Activated CD8-positive, alpha-beta T cell treated with anti-CD3 and anti-CD28 coated beads, Interleukin-2, amount 10 ng/mL, durations not matched to agents 7 days and 5 days (primary cell): ENCODE results near the gene ZNF507. TPM values are rescaled to one million over a fixed set of nuclear protein-coding genes. Genes with fewer than 3 reads are reported as not detected.

Experiments
- ATAC-seq: fragments of 150-1000 bp; cut with Tn5 transposase; one replicate; pipeline ENCODE4 v1.10.0; 2021; ENCODE audit warnings: moderate library complexity
- CTCF ChIA-PET: fragments of 350-600 bp; sonication (Branson Sonifier 250); formaldehyde crosslinking; loops from one replicate; lab custom pipeline; 2021; ENCODE audit warnings: antibody characterized with exemption; lab: Charles Lee
- POLR2A ChIA-PET: fragments of 350-600 bp; sonication (Branson Sonifier 250); formaldehyde crosslinking; loops from one replicate; lab custom pipeline; 2021; ENCODE audit warnings: antibody characterized with exemption; lab: Charles Lee
- DNase-seq: peaks from one replicate; pipeline ENCODE4 v3.0.0-alpha.2; 2020
- H3K27ac Mint-ChIP-seq: one replicate; pipeline ENCODE4 v1.8.0; 2021; ENCODE audit warnings: mild to moderate bottlenecking, mixed read lengths
- H3K27me3 Mint-ChIP-seq: one replicate; pipeline ENCODE4 v1.8.0; 2021; ENCODE audit warnings: low read depth, mixed read lengths
- H3K36me3 Mint-ChIP-seq: one replicate; pipeline ENCODE4 v1.8.0; 2021; ENCODE audit warnings: low read depth, mixed read lengths
- H3K4me1 Mint-ChIP-seq: one replicate; pipeline ENCODE4 v1.8.0; 2021; ENCODE audit warnings: low read depth, mixed read lengths
- H3K4me3 Mint-ChIP-seq: one replicate; pipeline ENCODE4 v1.8.0; 2021; ENCODE audit warnings: mild to moderate bottlenecking, mixed read lengths
- H3K9me3 Mint-ChIP-seq: one replicate; pipeline ENCODE4 v1.8.0; 2022; ENCODE audit warnings: mixed read lengths; ENCODE audit not compliant: insufficient read depth
- total RNA-seq, 2 experiments: library from RNA; stranded (reverse); gene quantifications; one replicate each; pipeline ENCODE4 v1.2.3, GENCODE V29; 2021

Gene ZNF507
- total RNA-seq, 2 experiments from 2014 or later, result 25.8 to 28.0 TPM

DNA sequence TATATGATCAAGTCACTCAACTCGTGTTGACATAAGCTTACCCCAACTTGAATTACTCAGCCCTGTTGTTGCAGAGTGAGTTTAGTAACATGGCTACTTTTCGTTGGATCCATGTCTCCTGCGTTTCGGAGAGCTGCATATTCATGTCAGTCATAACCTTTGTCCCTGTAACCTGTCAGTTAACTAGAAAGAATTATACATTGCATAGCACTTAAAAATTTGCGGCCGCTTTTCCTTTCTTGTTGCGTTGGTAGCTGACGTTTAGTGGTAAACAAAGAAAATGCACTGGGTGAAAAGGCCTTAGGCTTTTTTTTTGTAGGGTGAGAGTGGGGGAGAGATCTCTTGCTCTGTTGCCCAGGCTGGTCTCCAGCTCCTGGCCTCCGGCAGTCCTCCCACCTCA is 14.2 kb downstream of the ZNF507 start:
- Mint-ChIP-seq H3K27ac (no peak overlapping the region), H3K4me3 (no peak overlapping the region), H3K36me3 (peaks cover 68% of the 10 kb centered on the region), H3K9me3 (no peaks in the 10 kb centered on the region), H3K27me3 (no peaks in the 10 kb centered on the region), H3K4me1 (no peaks in the 10 kb centered on the region)
- CTCF ChIA-PET, result interaction anchor here (0.8 kb wide), 1 partner anchor 19 kb away, joined by 3 read pairs; no protein-coding TSS in a partner anchor
- ATAC-seq (no peak), DNase-seq (no peak)
- POLR2A ChIA-PET, result no interaction called here

DNA sequence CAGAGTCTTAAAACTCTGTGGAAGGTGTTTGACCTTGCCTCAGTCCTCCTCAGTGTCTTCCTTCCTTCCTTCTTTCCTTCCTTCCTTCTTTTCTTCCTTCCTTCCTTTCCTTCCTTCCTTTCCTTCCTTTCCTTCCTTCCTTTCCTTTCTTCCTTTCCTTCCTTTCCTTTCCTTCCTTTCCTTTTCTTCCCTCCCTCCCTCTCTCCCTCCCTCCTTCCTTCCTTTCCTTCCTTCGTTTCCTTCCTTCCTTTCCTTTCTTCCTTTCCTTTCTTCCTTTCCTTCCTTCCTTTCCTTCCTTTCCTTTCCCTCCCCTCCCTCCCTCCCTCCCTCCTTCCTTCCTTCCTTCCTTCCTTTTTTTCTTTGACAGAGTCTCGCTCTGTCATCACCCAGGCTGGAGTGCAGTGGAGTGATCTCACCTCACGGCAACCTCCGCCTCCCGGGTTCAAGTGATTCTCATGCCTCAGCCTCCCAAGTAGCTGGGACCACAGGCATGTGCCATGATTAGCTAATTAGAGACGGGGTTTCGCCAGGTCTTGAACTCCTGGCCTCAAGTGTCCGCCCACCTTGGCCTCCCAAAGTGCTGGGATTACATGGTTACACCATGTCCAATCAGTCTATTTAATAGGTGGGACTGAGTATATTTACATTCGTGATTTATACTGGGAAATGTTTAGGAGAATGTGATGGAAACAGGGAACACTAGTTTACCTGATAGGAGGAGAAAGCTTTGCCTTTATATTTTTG is 16.3 kb downstream of the ZNF507 start:
- ChIA-PET CTCF (no interaction called here), POLR2A (no interaction called here)
- Mint-ChIP-seq H3K27ac (no peak overlapping the region), H3K4me1 (no peaks in the 10 kb centered on the region), H3K36me3 (peaks cover 71% of the 10 kb centered on the region), H3K9me3 (no peaks in the 10 kb centered on the region), H3K4me3 (no peak overlapping the region), H3K27me3 (no peaks in the 10 kb centered on the region)
- DNase-seq (no peak), ATAC-seq (no peak)

DNA sequence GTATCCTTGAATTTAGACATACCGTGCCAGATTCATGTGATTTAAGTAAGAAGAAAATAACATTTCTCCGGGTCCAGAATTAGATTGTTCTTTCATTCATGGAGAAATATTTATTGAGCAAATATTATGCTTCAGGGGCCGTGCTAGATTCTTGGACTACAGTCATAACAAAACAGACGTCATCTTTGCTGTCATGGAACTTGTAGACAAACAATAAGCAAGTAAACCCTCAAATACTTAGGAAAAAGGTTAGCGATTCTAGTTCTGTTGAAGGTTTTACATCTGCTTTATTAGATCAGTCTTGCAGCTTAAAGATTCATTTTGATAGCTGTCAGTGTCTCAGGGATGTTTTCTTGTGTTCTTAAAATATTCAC is 16.9 kb downstream of the ZNF507 start:
- H3K27me3 Mint-ChIP-seq, result no peaks in the 10 kb centered on the region
- no peaks in the 10 kb centered on the region for H3K9me3 Mint-ChIP-seq
- H3K4me3 Mint-ChIP-seq, result no peak overlapping the region
- ATAC-seq, result no peak
- POLR2A ChIA-PET, result no interaction called here
- no peak overlapping the region for H3K27ac Mint-ChIP-seq
- CTCF ChIA-PET, result no interaction called here
- H3K36me3 Mint-ChIP-seq, result peaks cover 73% of the 10 kb centered on the region
- H3K4me1 Mint-ChIP-seq, result no peaks in the 10 kb centered on the region
- DNase-seq, result no peak

DNA sequence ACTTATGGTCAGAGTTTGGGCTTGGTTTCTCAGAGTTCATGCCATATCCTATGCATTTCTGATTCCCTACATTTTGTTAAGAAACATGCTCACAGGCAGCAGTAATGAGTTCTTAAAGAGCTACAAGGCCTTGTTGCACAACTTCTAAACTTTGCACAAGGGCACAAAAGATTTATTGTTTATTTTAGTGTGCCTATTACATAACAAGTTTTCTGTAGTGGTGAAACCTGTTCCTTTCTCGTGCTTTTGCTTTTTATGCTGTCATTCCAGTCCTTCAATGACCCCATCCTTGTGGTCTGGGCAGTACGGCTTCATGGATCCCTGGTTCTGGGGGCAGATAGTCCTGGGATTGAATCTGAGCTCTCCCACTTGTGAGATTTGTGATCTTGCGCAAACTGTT is 17.8 kb downstream of the ZNF507 start:
- Mint-ChIP-seq H3K9me3 (no peaks in the 10 kb centered on the region), H3K4me3 (no peak overlapping the region), H3K4me1 (no peaks in the 10 kb centered on the region), H3K36me3 (peaks cover 78% of the 10 kb centered on the region), H3K27me3 (no peaks in the 10 kb centered on the region), H3K27ac (no peak overlapping the region)
- ChIA-PET CTCF (no interaction called here), POLR2A (interaction anchor here (0.5 to 1.3 kb wide), 2 partner anchors 23 to 42 kb away, joined by 3 to 4 read pairs; partner anchors contain the start of gene DPY19L3)
- ATAC-seq, result no peak
- DNase-seq, result no peak

DNA sequence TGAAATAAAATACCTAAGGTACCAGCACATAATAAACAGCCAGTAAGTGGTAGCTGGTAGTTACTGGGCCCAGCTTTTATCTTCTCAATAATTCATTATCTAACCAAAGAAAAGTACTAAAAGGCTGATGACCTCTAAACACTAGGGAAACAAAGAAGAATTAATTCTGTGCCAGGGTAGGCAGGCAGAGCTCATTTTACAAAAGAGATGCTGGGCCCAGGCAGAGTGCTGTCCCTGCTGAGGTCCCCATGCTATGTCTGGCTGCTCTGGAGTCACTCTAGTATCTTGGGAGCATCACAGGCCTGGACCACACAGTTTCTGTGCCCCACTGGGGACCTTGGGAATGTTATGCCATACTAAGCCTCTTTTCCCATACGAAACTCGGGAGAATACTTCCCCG is 18.2 kb downstream of the ZNF507 start:
- ATAC-seq (no peak), DNase-seq (no peak)
- Mint-ChIP-seq H3K4me1 (no peaks in the 10 kb centered on the region), H3K27me3 (no peaks in the 10 kb centered on the region), H3K36me3 (peaks cover 76% of the 10 kb centered on the region), H3K27ac (no peak overlapping the region), H3K4me3 (no peak overlapping the region), H3K9me3 (no peaks in the 10 kb centered on the region)
- POLR2A ChIA-PET, result interaction anchor here (0.5 to 1.3 kb wide), 2 partner anchors 22 to 42 kb away, joined by 3 to 4 read pairs; partner anchors contain the start of gene DPY19L3
- CTCF ChIA-PET, result interaction anchor here (0.9 kb wide), 1 partner anchor 15 kb away, joined by 3 read pairs; no protein-coding TSS in a partner anchor

DNA sequence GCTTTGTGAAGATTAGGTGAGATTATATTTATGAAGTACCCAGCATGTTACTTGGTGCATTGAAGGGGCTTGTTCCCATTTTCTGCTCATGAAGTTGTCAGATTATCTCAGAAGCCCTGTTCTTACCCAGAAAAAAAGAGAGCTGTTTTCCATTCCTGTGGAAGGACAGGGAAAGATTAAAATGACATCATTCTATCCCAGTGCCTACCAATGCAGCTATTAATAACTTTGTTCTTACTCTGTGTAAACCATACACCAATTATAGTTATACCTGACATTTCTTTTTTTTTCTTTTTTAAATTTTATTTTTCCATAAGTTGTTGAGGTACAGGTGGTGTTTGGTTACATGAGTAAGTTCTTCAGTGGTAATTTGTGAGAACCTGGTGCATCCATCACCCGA is 18.6 kb downstream of the ZNF507 start:
- Mint-ChIP-seq H3K4me3 (no peak overlapping the region), H3K9me3 (no peaks in the 10 kb centered on the region), H3K27me3 (no peaks in the 10 kb centered on the region), H3K36me3 (peaks cover 73% of the 10 kb centered on the region), H3K4me1 (no peaks in the 10 kb centered on the region), H3K27ac (no peak overlapping the region)
- POLR2A ChIA-PET, result interaction anchor here (1.3 kb wide), 1 partner anchor 42 kb away, joined by 4 read pairs; the partner anchor contains the start of gene DPY19L3
- DNase-seq, result no peak
- CTCF ChIA-PET, result interaction anchor here (0.9 kb wide), 1 partner anchor 14 kb away, joined by 3 read pairs; no protein-coding TSS in a partner anchor
- no peak for ATAC-seq

DNA sequence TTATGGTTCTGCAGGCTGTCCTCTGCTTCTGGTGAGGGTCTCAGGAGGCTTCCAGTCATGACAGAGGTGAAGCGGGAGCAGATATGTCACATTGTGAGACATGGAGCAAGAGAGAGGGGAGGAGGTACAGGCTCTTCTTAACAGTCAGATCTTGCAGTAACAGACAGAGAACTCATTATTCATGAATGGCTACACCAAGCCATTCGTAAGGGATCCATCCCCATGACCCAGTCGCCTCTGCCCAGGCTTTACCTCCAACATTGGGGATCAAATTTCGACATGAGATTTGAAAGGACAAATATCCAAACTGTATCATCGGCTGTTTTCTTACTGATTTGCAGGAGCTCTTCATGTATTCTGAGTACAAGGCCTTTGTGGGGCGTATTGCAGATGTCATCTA is 21.7 kb downstream of the ZNF507 start:
- DNase-seq, result no peak
- Mint-ChIP-seq H3K36me3 (peaks cover 79% of the 10 kb centered on the region), H3K9me3 (no peaks in the 10 kb centered on the region), H3K4me1 (no peaks in the 10 kb centered on the region), H3K27me3 (no peaks in the 10 kb centered on the region), H3K27ac (no peak overlapping the region), H3K4me3 (no peak overlapping the region)
- ChIA-PET POLR2A (no interaction called here), CTCF (no interaction called here)
- ATAC-seq, result no peak

DNA sequence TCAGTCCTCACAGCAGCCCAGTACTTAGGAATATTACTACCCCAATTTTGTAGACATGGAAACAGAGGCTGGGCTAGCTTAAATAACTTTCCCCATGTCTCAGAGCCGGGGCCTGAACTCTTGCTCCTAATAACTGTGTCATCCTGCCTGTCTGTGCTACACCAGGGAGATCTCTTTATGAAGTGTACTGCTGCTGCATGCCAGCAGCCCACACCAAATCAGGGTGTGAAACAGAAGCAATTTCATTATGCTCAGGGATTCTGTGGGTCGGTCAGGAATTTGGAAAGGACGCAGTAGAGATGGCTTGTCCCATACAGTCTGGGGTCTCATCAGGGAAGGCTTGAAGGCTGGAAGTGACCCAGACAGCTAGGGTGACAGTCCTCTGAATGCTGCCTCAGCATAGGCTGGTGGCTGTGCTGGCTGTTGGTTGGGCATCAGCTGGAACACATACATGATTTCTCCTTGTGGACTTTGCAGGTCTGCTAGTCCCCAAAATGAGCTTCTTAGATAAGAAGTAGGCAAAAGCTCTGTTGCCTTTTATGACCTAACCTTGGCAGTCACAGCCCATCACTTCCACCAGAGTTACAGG is 22.6 kb downstream of the ZNF507 start:
- ATAC-seq (no peak), DNase-seq (no peak)
- Mint-ChIP-seq H3K27ac (no peak overlapping the region), H3K27me3 (no peaks in the 10 kb centered on the region), H3K4me3 (no peak overlapping the region), H3K36me3 (peaks cover 81% of the 10 kb centered on the region), H3K4me1 (no peaks in the 10 kb centered on the region), H3K9me3 (no peaks in the 10 kb centered on the region)
- POLR2A ChIA-PET, result interaction anchor here (0.9 to 1.3 kb wide), 2 partner anchors 22 to 37 kb away, joined by 3 to 5 read pairs; partner anchors contain the start of gene DPY19L3
- CTCF ChIA-PET, result no interaction called here

DNA sequence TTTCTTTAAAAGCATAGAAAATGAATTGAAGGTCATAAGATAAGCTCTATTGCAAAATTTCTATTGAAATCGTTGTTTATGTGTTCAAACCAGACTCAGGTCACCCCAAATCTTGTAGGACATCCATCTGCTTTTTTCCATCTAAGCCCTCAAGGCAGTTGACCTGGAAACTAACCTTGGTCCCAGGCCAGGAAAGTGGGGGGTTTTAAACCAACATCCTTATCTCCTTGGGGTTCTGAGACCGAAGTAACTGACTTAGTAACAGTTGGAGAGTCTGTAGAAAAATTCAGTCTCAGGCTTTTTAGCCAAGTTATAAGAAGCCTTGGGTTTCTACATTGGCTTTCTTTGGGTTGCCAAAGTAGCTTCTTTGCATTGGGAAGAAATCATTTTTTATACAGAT is 23.4 kb downstream of the ZNF507 start:
- ChIA-PET CTCF (no interaction called here), POLR2A (interaction anchor here (0.9 to 1.3 kb wide), 2 partner anchors 23 to 37 kb away, joined by 3 to 5 read pairs; partner anchors contain the start of gene DPY19L3)
- Mint-ChIP-seq H3K36me3 (peaks cover 82% of the 10 kb centered on the region), H3K9me3 (no peaks in the 10 kb centered on the region), H3K27ac (no peak overlapping the region), H3K4me3 (no peak overlapping the region), H3K4me1 (no peaks in the 10 kb centered on the region), H3K27me3 (no peaks in the 10 kb centered on the region)
- DNase-seq (no peak), ATAC-seq (no peak)

DNA sequence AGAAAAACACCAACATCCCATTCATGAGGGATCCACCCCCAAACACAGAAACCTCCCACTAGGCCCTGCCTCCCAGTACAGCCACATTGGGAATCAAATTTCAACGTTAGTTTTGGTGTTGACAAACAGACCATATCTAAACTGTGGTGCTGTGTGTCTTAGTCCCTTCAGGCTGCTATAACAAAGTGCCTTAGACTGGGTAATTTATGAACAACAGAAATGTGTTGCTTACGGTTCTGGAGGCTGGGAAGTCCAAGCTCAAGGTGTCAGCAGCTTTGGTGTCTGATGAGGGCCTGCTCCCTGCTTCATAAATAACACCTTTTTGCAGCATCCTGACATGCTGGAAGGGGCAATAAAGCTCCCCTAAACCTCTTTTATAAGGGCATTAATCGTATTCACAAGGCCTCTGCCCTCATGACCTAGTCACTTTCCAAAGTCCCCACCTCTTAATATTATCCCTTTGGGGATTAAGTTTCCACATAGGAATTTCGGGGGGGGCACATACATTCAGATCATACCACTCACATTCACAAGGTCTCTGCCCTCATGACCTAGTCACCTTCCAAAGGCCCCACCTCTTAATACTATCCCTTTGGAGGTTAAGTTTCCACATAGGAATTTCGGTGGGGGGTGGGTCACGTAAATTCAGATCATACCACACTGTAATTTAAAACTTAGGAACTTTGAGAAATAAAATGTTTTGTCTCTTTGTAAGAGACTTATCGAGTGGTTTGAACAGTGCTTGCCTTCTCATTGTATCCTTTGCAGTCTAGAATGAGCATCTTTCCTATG is 27.5 kb downstream of the ZNF507 start:
- H3K36me3 Mint-ChIP-seq, result peaks cover 64% of the 10 kb centered on the region
- DNase-seq (no peak), ATAC-seq (no peak)
- H3K27ac Mint-ChIP-seq, result no peak overlapping the region
- no peak overlapping the region for H3K4me3 Mint-ChIP-seq
- ChIA-PET CTCF (no interaction called here), POLR2A (no interaction called here)
- H3K27me3 Mint-ChIP-seq, result no peaks in the 10 kb centered on the region
- no peaks in the 10 kb centered on the region for H3K9me3 Mint-ChIP-seq
- no peaks in the 10 kb centered on the region for H3K4me1 Mint-ChIP-seq

DNA sequence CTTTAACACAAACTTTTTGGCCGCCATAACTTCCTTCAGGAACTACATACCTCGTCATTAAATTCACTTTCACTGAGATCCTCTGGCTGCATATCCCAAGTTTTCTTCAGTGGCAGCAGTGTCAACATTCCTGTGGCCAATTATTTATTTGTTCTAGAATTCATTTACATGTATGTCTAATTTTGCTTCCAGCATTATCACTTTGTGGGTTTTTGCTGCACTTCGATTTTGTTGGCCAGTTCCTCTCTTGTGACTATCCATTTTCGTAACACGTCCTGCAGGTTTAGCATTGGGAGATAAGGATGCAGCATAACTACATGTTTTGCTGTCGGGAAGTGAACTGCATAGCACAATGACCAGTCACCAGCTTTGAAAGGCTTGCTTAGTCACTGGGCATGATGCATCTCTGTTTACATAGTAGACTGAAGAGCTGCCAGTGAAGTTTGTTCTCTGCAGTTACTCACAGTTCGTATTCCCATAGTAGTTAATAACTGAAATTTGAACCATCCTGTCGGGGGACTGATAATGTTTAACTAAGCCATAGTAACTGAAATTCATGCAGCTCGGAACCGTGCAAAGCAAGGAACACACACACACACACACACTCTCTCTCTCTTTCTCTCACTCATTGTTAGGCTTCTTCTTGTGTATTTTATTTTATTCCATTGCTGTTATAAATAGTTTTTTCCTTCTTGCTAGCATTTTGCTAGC is 28.3 kb downstream of the ZNF507 start:
- Mint-ChIP-seq H3K4me1 (no peaks in the 10 kb centered on the region), H3K4me3 (no peak overlapping the region), H3K27ac (no peak overlapping the region), H3K27me3 (no peaks in the 10 kb centered on the region), H3K9me3 (no peaks in the 10 kb centered on the region), H3K36me3 (peaks cover 61% of the 10 kb centered on the region)
- ATAC-seq, result no peak
- DNase-seq, result no peak
- CTCF ChIA-PET, result no interaction called here
- POLR2A ChIA-PET, result no interaction called here
